ENCODE measurements around the gene CATSPERB. TPM values are rescaled to one million over a fixed set of nuclear protein-coding genes. Genes with fewer than 3 reads are reported as not detected.
"Not testable (repeated sequence)": the region's sequence is repeated elsewhere in the genome, so short reads cannot be mapped to it uniquely, and the experiment has no call there.

CATSPERB gene
- total RNA-seq, 4 donors from 2014 or later: 0.84 to 3.9 (median 2.0) TPM; not detected in 1

GRCh38 chr14:91745344-91745743 is 13.5 kb upstream of the CATSPERB start:
- H3K36me3 ChIP-seq: no peaks in the 10 kb centered on the region
- no peaks in the 10 kb centered on the region for H3K27me3 ChIP-seq
- no peak for TF ChIP-seq CTCF (IDR thresholded peaks at IDR 0.05)
- H3K9me3 ChIP-seq: no peaks in the 10 kb centered on the region
- H3K4me1 ChIP-seq: no peaks in the 10 kb centered on the region
- 97 to 98% methylated on average over 1 of the region's 1 CpG for whole genome bisulfite sequencing, 2 donors
- DNase-seq (ENCODE audit: low spot score in 2 of 2): no peak
- no peak overlapping the region for H3K4me3 ChIP-seq
- no peak overlapping the region for H3K27ac ChIP-seq

- no peak for DNase-seq (ENCODE audit: low spot score in 2 of 2)
- 84 to 88% methylated on average over 2 of the region's 2 CpGs for WGBS, 2 donors
- H3K27ac ChIP-seq: no peak overlapping the region
- no peak for TF ChIP-seq EP300 (IDR thresholded peaks at IDR 0.05)
- no peak for TF ChIP-seq CTCF (IDR thresholded peaks at IDR 0.05)
- no peak for TF ChIP-seq POLR2A (IDR thresholded peaks at IDR 0.05)
- no peaks in the 10 kb centered on the region for H3K27me3 ChIP-seq
- no peaks in the 10 kb centered on the region for H3K36me3 ChIP-seq
- H3K9me3 ChIP-seq: no peaks in the 10 kb centered on the region
- no peak overlapping the region for H3K4me3 ChIP-seq
- H3K4me1 ChIP-seq: no peaks in the 10 kb centered on the region
Measured at GRCh38 chr14:91744068-91744480, 12.2 kb upstream of the CATSPERB start.

- H3K9me3 ChIP-seq: no peaks in the 10 kb centered on the region
- H3K4me1 ChIP-seq: no peaks in the 10 kb centered on the region
- no peak overlapping the region for H3K4me3 ChIP-seq
- H3K27ac ChIP-seq: no peak overlapping the region
- H3K36me3 ChIP-seq: no peaks in the 10 kb centered on the region
- no peak for TF ChIP-seq POLR2A (IDR thresholded peaks at IDR 0.05)
- H3K27me3 ChIP-seq: no peaks in the 10 kb centered on the region
- 89 to 90% methylated on average over 2 of the region's 2 CpGs for WGBS, 2 donors
- no peak for DNase-seq (ENCODE audit: low spot score in 2 of 2)
Measured at GRCh38 chr14:91743305-91743653, 11.4 kb upstream of the CATSPERB start.

GRCh38 chr14:91742621-91743304 is 10.9 kb upstream of the CATSPERB start:
- H3K4me1 ChIP-seq: no peaks in the 10 kb centered on the region
- H3K9me3 ChIP-seq: no peaks in the 10 kb centered on the region
- no peaks in the 10 kb centered on the region for H3K36me3 ChIP-seq
- WGBS, 2 donors: 88 to 89% methylated on average over 1 of the region's 1 CpG
- no peak overlapping the region for H3K27ac ChIP-seq
- TF ChIP-seq EP300 (IDR thresholded peaks at IDR 0.05): no peak
- no peak for TF ChIP-seq POLR2A (IDR thresholded peaks at IDR 0.05)
- no peak for TF ChIP-seq CTCF (IDR thresholded peaks at IDR 0.05)
- no peaks in the 10 kb centered on the region for H3K27me3 ChIP-seq
- H3K4me3 ChIP-seq: no peak overlapping the region
- DNase-seq (ENCODE audit: low spot score in 2 of 2): no peak

GRCh38 chr14:91739867-91740266 is 8.0 kb upstream of the CATSPERB start:
- DNase-seq (ENCODE audit: low spot score in 2 of 2); H3K27me3 ChIP-seq; H3K4me1 ChIP-seq; H3K36me3 ChIP-seq; H3K9me3 ChIP-seq; H3K4me3 ChIP-seq; H3K27ac ChIP-seq: not testable (repeated sequence)
- 92 to 94% methylated on average over 2 of the region's 2 CpGs for WGBS, 2 donors

GRCh38 chr14:91737619-91738018 is 5.7 kb upstream of the CATSPERB start:
- Histone ChIP-seq H3K27me3 (no peaks in the 10 kb centered on the region), H3K27ac (no peak overlapping the region), H3K36me3 (no peaks in the 10 kb centered on the region), H3K4me3 (no peak overlapping the region), H3K4me1 (no peaks in the 10 kb centered on the region), H3K9me3 (peaks cover 0 to 4% (median 0%) of the 10 kb centered on the region in 4 donors)
- WGBS, 2 donors: 93 to 96% methylated on average over 5 of the region's 5 CpGs
- no peak for DNase-seq (ENCODE audit: low spot score in 2 of 2)
- TF ChIP-seq EP300 (IDR thresholded peaks at IDR 0.05) (no peak), POLR2A (IDR thresholded peaks at IDR 0.05) (no peak), CTCF (IDR thresholded peaks at IDR 0.05) (no peak)

Measured in tibial nerve (tissue), 4 donors.